Mesenteric fat pad (tissue), 1 donor: Measurements from ENCODE around the gene RBM33. TPM values are rescaled to one million over a fixed set of nuclear protein-coding genes. Genes with fewer than 3 reads are reported as not detected.

Experiments
- DNase-seq: peaks from one replicate; pipeline ENCODE4 v3.0.0-alpha.2; 2020; ENCODE audit warnings: low spot score
- total RNA-seq: library from RNA; stranded (reverse); fragmentation: NEBNext Ultra II Directional; extraction: Animal tissue kit (Norgen Biotek cat#: 25700); gene quantifications from one replicate; pipeline ENCODE4 v1.2.1, GENCODE V29; 2021
- donor health status: DM: yes; HTN: yes; CAD: no.

Gene RBM33
- total RNA-seq, 1 donor from 2014 or later = 43.7 TPM

- DNase-seq = no peak
Observed at GRCh38 chr7:155745737-155746136, 101.3 kb downstream of the RBM33 start.

- DNase-seq = no peak
Observed at GRCh38 chr7:155746188-155746587, 101.7 kb downstream of the RBM33 start.

- no peak for DNase-seq
Observed at GRCh38 chr7:155747209-155747608, 102.7 kb downstream of the RBM33 start.

- DNase-seq = no peak
Observed at GRCh38 chr7:155749578-155749977, 105.1 kb downstream of the RBM33 start.

- DNase-seq = no peak
Observed at GRCh38 chr7:155750255-155751125, 106.0 kb downstream of the RBM33 start.

DNA sequence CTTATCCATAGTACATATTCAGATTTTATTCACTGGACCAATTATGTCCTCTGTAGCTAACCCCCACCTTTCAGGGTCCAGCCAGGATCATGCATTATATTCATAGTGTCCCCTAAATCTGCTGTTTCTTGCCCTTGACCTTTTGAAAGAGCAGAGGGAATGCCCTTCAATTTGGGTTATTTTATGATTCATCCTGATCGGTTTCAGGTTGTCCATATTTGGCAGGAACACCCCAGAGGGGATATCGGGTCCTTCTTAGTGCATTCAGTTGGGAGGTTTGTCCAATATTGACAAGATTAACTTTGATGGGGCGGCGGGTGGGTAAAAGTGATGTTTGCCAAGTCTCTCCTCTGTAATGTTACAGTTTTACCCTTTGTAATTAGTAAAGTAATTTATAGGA is 106.9 kb downstream of the RBM33 start:
- DNase-seq = no peak

GRCh38 chr7:155752756-155753445 is 108.4 kb downstream of the RBM33 start:
- no peak for DNase-seq

DNA sequence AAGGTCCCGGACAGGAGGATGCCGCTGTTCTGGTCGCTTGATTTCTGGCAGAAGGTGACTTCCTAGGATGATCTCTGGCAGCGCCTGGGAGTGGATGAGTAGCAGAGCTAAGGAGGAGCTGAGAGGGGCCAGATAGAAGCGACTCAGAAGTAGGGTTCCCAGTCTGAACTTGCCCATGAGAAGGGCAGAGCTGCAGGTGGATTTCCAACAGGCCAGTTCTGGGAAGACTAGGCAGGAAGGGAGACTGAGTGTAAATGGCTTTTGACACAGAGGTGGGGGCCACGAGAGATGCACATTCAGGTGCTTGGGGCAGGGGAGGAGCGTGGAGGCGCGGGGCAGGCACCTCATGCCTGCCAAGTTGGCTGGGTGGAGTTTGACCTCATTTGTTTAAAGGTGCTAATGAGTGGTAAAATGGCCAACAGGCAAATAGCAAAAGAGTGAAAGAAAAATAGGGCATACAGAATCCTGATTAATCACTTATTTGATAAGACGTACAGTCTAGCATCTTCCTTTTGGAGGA is 109.0 kb downstream of the RBM33 start:
- DNase-seq = no peak

DNA sequence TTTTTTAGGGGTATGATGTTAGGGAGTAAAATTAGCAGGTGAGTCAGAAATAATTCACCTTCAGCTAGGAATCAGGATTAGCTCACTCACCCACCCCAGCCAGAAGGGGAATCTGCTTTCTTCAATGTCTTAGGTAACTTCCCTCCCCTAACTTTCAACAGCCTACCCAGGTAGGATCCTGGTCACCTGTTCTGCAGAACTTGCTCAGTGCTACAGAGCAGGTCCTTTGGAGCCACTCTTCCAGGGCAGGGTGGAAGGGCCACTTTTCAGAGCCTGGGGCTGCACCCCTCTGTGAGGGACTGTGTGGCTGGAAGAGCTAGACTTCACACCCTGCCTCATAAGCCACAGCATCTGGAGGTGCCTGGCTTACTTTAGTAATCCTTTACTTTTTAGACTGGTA is 109.7 kb downstream of the RBM33 start:
- no peak for DNase-seq

DNA sequence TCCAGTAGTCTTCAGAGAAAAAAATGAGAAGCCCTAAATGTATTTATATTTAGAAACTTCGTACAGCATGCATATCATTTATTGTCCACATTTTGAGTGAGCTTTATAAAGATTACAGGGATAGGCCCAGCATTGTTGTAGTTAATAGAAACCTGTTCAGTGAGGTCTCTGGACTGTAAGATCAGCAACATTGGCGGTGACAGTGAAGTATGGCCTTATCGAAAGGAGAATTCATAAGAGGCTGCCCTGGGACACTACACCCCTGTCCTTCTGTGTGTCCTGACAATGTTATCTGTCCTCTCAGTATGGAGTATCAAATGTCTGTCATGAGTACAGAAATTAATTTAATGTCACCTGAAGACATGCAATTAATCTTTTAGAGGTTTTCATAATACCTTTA is 110.6 kb downstream of the RBM33 start:
- no peak for DNase-seq

GRCh38 chr7:155756322-155756721 is 111.9 kb downstream of the RBM33 start:
- no peak for DNase-seq

- no peak for DNase-seq
Observed at GRCh38 chr7:155758348-155758747, 113.9 kb downstream of the RBM33 start.

DNA sequence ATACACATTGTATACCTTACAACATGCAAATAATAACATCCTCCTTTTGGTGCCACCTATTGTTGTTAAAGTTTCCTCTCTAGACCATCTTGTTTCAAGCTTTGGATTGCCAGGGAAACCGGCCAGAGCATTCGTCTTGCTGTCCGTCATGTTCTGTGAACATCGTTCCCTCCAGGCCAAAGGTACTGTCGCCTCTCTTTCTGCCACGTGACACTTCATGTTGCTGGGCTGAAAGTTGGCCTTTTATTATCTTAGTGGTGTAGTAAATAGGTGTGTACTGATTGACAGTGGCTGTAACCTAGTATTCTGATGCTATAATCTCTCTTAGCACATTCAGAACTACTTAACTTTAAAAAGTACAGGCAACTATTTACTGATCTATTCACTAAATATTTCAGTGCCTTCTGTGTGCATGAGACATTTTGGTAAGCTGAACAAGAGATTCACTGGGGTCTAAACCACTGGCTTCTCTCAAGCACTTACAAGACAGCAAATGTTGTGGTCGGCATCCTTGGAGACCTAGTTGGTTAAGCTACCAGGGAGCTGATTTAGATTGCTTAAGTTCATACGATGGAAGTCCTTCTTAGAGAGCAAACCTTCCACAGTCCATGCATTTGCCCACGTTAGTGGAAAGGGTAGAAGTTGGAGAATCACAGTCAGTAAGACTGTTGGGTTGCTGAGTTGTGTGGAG is 115.4 kb downstream of the RBM33 start:
- DNase-seq = no peak

GRCh38 chr7:155761162-155761561 is 116.7 kb downstream of the RBM33 start:
- DNase-seq = no peak

DNA sequence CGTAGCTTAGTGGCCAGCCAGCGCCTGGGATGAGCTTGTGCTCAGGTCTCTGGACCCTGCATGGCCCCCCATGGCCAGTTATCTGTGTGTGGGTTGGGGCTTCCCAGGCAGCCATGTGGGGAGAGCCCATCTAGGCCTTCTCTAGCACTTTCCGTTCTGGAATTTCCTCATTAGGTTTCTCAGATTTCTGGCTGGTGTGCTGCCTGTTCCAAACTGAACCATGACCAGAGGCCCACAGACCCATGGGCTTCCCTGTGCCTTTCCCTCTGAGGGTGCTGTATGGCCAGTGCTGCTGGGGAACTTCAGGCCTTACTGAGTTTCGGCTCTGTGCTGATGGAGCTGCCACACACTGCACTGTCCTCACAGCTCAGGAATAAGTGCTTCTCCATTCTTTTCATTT is 117.6 kb downstream of the RBM33 start:
- DNase-seq = no peak

- no peak for DNase-seq
Observed at GRCh38 chr7:155762655-155763054, 118.2 kb downstream of the RBM33 start.

GRCh38 chr7:155763122-155763521 is 118.7 kb downstream of the RBM33 start:
- DNase-seq = no peak

- no peak for DNase-seq
Observed at GRCh38 chr7:155763691-155764437, 119.4 kb downstream of the RBM33 start.

- no peak for DNase-seq
Observed at GRCh38 chr7:155764438-155764793, 120.0 kb downstream of the RBM33 start.

- DNase-seq = no peak
Observed at GRCh38 chr7:155765458-155765857, 121.0 kb downstream of the RBM33 start.

DNA sequence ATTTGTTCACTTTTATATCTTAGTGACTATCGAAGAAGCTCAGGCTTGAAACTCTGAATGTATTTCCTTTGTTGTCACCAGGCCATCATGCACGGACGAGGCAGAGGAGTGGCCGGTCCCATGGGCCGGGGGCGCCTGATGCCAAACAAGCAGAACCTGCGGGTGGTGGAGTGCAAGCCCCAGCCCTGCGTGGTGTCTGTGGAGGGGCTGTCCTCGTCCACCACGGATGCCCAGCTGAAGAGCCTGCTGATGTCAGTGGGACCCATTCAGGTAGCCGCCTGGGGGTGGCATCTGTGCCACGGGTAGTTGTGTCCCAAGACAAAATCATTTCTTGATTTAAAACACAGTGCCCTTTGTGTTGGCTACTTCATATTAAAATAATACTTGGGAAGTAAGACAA is 121.9 kb downstream of the RBM33 start:
- DNase-seq = no peak
